ENCODE data around the gene UBE2Z. TPM values are rescaled to one million over a fixed set of nuclear protein-coding genes. Genes with fewer than 3 reads are reported as not detected.

Gene UBE2Z
- total and polyA plus RNA-seq, 2 of the 13 experiments (the other 11 are each of a cell fraction or from before 2014, with no cell fraction given) = 63.2 to 122 TPM

GRCh38 chr17:48871551-48872351 lies 36.5 kb upstream of the UBE2Z start (continued):
- TF ChIP-seq ARID2 (CRISPR knock-in tag; IDR thresholded peaks at IDR 0.05; ENCODE audit: borderline replicate concordance) (peak; percentile 63; the same call in 1 of the 2 replicates), ZNF496 (CRISPR knock-in tag; IDR thresholded peaks at IDR 0.05; ENCODE audit: insufficient replicate concordance) (no peak), DPF2 (CRISPR knock-in tag; IDR thresholded peaks at IDR 0.05; ENCODE audit: borderline replicate concordance, low read depth) (peak; percentile 99), TFE3 (CRISPR knock-in tag; IDR thresholded peaks at IDR 0.05) (peak; percentile 79), CERS6 (CRISPR knock-in tag; IDR thresholded peaks at IDR 0.05) (no peak), MEF2D (CRISPR knock-in tag; IDR thresholded peaks at IDR 0.05) (peak; percentile 95), HMGXB3 (CRISPR knock-in tag; IDR thresholded peaks at IDR 0.05; ENCODE audit: borderline replicate concordance) (peak; percentile 91; the same call in 1 of the 2 replicates), ZNF776 (CRISPR knock-in tag; IDR thresholded peaks at IDR 0.05) (no peak), FOXA1 (IDR thresholded peaks at IDR 0.05) (peak; percentile 92), FOXA1 (CRISPR knock-in tag; IDR thresholded peaks at IDR 0.05) (peak; percentile 100), ZBTB33 (CRISPR knock-in tag; IDR thresholded peaks at IDR 0.05) (peak; percentile 88), TRIM22 (IDR thresholded peaks at IDR 0.05) (no peak), CHCHD3 (CRISPR knock-in tag; IDR thresholded peaks at IDR 0.05) (no peak), THYN1 (CRISPR knock-in tag; IDR thresholded peaks at IDR 0.05; ENCODE audit: borderline replicate concordance, low read depth) (no peak), THAP11 (CRISPR knock-in tag; IDR thresholded peaks at IDR 0.05) (peak; percentile 91), NCOA5 (CRISPR knock-in tag; IDR thresholded peaks at IDR 0.05) (no peak), NFATC3 (CRISPR knock-in tag; IDR thresholded peaks at IDR 0.05) (no peak), SMYD3 (CRISPR knock-in tag; IDR thresholded peaks at IDR 0.05) (peak; percentile 99)

Data from HepG2 (cell line).